A549 (cell line): ENCODE results near the gene ECE1. TPM values are rescaled to one million over a fixed set of nuclear protein-coding genes. Genes with fewer than 3 reads are reported as not detected.

Experiments used
- ATAC-seq, 2 experiments: fragments of 200-7000 bp in 1 of 2; fragments of >200 bp in 1 of 2; cut with Nextera tagmentation in 1 of 2; cut with Tn5 transposase in 1 of 2; 3 replicates each; pipeline versions ENCODE4 v1.8.0 to v1.9.1; 2018 to 2020; ENCODE audit warnings: mild to moderate bottlenecking in 1 of 2, moderate library complexity in 1 of 2
- CTCF ChIA-PET: fragments of 300-600 bp; sonication (Branson Sonifier 250); formaldehyde crosslinking; extraction: SDS; loops from one replicate; lab custom pipeline; 2021; ENCODE audit warnings: antibody characterized with exemption, inconsistent platforms; lab: Yijun Ruan, JAX
- POLR2A ChIA-PET: fragments of 350-600 bp; formaldehyde crosslinking; extraction: SDS; loops from one replicate; lab custom pipeline; 2021; ENCODE audit warnings: antibody characterized with exemption, inconsistent platforms; lab: Yijun Ruan, JAX
- DNase-seq, 2 experiments: peaks; one replicate each; pipeline versions ENCODE4 v3.0.0 to v3.0.0-alpha.2; 2011 to 2016; ENCODE audit warnings: low read depth in 1 of 2, low spot score in 1 of 2
- FAIRE-seq: peaks from 2 replicates; lab custom pipeline; 2011; peaks lifted over from hg19 to GRCh38; lab: Jason Lieb, UNC
- H3K27ac ChIP-seq, 2 experiments: fragments of >200 bp; sonication (Bioruptor Twin); formaldehyde crosslinking; 3 replicates each; pipeline ENCODE4 v1.5.1; 2016 to 2017
- H3K4me1 ChIP-seq: fragments of >200 bp; sonication (Bioruptor Twin); formaldehyde crosslinking; 3 replicates; pipeline ENCODE4 v1.6.1; 2016
- H3K4me2 ChIP-seq: fragments of >200 bp; sonication (Bioruptor Twin); formaldehyde crosslinking; 3 replicates; pipeline ENCODE4 v1.6.1; 2016
- H3K4me3 ChIP-seq: fragments of >200 bp; sonication (Bioruptor Twin); formaldehyde crosslinking; 3 replicates; pipeline ENCODE4 v1.5.1; 2016
- H3K9me3 ChIP-seq: fragments of >200 bp; sonication (Bioruptor Twin); formaldehyde crosslinking; 3 replicates; pipeline ENCODE4 v1.6.1; 2016
- EHMT2 ChIP-seq: fragments of 200-600 bp; sonication (generic); IDR thresholded peaks from 2 replicates; pipeline ENCODE4 v1.6.1; 2016; ENCODE audit warnings: antibody characterized with exemption, low read depth, mild to moderate bottlenecking, moderate library complexity
- EP300 ChIP-seq, 2 experiments: fragments of >200 bp; sonication (Bioruptor Twin); formaldehyde crosslinking; IDR thresholded peaks; 2 replicates in 1 of 2; 3 replicates in 1 of 2; pipeline ENCODE4 v1.6.1; 2016 to 2017
- FOSL2 ChIP-seq, 2 experiments: fragments of 450-650 bp in 1 of 2; fragments of >200 bp in 1 of 2; sonication (Bioruptor Twin) in 1 of 2; formaldehyde crosslinking; IDR thresholded peaks; 2 replicates each; pipeline versions ENCODE4 v1.5.0 to v1.6.1; 2016 to 2020; ENCODE audit warnings: mild to moderate bottlenecking in 1 of 2, moderate library complexity in 1 of 2
- GATA3 ChIP-seq: IDR thresholded peaks from 2 replicates; pipeline ENCODE4 v1.6.1; 2012; ENCODE audit warnings: borderline replicate concordance
- HDAC2 ChIP-seq: fragments of 200-600 bp; sonication (generic); IDR thresholded peaks from 2 replicates; pipeline ENCODE4 v1.6.1; 2016
- HOXA7 ChIP-seq: fragments of 250-450 bp; sonication (Bioruptor Pico); IDR thresholded peaks from 2 replicates; pipeline ENCODE4 v1.5.0; 2020; ENCODE audit warnings: mild to moderate bottlenecking, moderate library complexity
- HOXB13 ChIP-seq: fragments of 250-450 bp; sonication (Bioruptor Pico); IDR thresholded peaks from 2 replicates; pipeline ENCODE4 v1.5.0; 2020; ENCODE audit warnings: low read depth, mild to moderate bottlenecking, moderate library complexity
- HOXB5 ChIP-seq: fragments of 250-450 bp; sonication (Bioruptor Pico); IDR thresholded peaks from 2 replicates; pipeline ENCODE4 v1.5.0; 2020; ENCODE audit warnings: mild to moderate bottlenecking, moderate library complexity
- JUN ChIP-seq, 2 experiments: fragments of >200 bp; sonication (Bioruptor Twin); formaldehyde crosslinking; IDR thresholded peaks; 2 replicates in 1 of 2; 3 replicates in 1 of 2; pipeline ENCODE4 v1.6.1; 2016 to 2017
- KDM1A ChIP-seq: fragments of 200-600 bp; sonication (generic); IDR thresholded peaks from 2 replicates; pipeline ENCODE4 v1.6.1; 2016; ENCODE audit warnings: low read depth, mild to moderate bottlenecking
- MAZ ChIP-seq: fragments of 150-350 bp; IDR thresholded peaks from 2 replicates; pipeline ENCODE4 v1.6.1; 2014; ENCODE audit warnings: antibody characterized with exemption, low read depth, low read length, borderline replicate concordance
- MYC ChIP-seq: IDR thresholded peaks from 2 replicates; pipeline ENCODE4 v1.6.1; 2012; ENCODE audit warnings: mild to moderate bottlenecking, inconsistent platforms, low read length, improper control_type of control experiment, borderline replicate concordance
- NFE2L2 ChIP-seq: fragments of 150-350 bp; conservative IDR thresholded peaks from 2 replicates; pipeline ENCODE4 v1.6.1; 2014; ENCODE audit warnings: low read length
- NPAS2 ChIP-seq: fragments of 250-450 bp; sonication (Bioruptor Pico); IDR thresholded peaks from 2 replicates; pipeline ENCODE4 v1.8.0; 2022; ENCODE audit warnings: mild to moderate bottlenecking, moderate library complexity, borderline replicate concordance
- RAD21 ChIP-seq, 2 experiments: fragments of >200 bp in 1 of 2; sonication (Bioruptor Twin) in 1 of 2; formaldehyde crosslinking in 1 of 2; IDR thresholded peaks in 1 of 2; conservative IDR thresholded peaks in 1 of 2; 2 replicates in 1 of 2; 3 replicates in 1 of 2; pipeline ENCODE4 v1.6.1; 2012 to 2018; ENCODE audit warnings: inconsistent platforms in 1 of 2
- RCOR1 ChIP-seq: fragments of 150-350 bp; IDR thresholded peaks from 2 replicates; pipeline ENCODE4 v1.6.1; 2014; ENCODE audit warnings: antibody characterized with exemption, low read length, low read depth
- RNF2 ChIP-seq: fragments of 200-600 bp; sonication (generic); IDR thresholded peaks from 2 replicates; pipeline ENCODE4 v1.6.1; 2016; ENCODE audit warnings: low read depth, mild to moderate bottlenecking, antibody characterized with exemption, moderate library complexity, borderline replicate concordance
- SMC3 ChIP-seq: fragments of >200 bp; sonication (Bioruptor Twin); formaldehyde crosslinking; IDR thresholded peaks from 3 replicates; pipeline ENCODE4 v1.6.1; 2018; ENCODE audit warnings: inconsistent platforms
- SREBF2 ChIP-seq: fragments of 450-650 bp; IDR thresholded peaks from 2 replicates; pipeline ENCODE4 v1.6.1; 2014; ENCODE audit warnings: mild to moderate bottlenecking, moderate library complexity
- TP53 ChIP-seq: fragments of 250-450 bp; sonication (Bioruptor Pico); IDR thresholded peaks from 2 replicates; pipeline ENCODE4 v1.5.0; 2021; ENCODE audit warnings: mild to moderate bottlenecking, moderate library complexity
- ZC3H11A ChIP-seq: fragments of 450-650 bp; IDR thresholded peaks from 2 replicates; pipeline ENCODE4 v1.6.1; 2014; ENCODE audit warnings: antibody characterized with exemption, mild to moderate bottlenecking
- ZFP36 ChIP-seq: fragments of 450-650 bp; IDR thresholded peaks from 2 replicates; pipeline ENCODE4 v1.6.1; 2014; ENCODE audit warnings: borderline replicate concordance; ENCODE audit not compliant: partially characterized antibody
- WGBS: methylation state at CpG from one replicate; pipeline ENCODE4 v1.1.6; 2017; ENCODE audit errors: missing lambda C conversion rate; 5-methylcytosine and 5-hydroxymethylcytosine counted together
- polyA plus RNA-seq, 4 experiments: library from polyadenylated mRNA; depleted of rRNA in 3 of 4; stranded (reverse); fragments of >200 nt; fragmentation: RNase III in 1 of 4; extraction: RNeasy Plus Mini Kit Qiagen cat#74134 plus additional on column Dnase treatment in 1 of 4; gene quantifications; 2 replicates in 3 of 4; 3 replicates in 1 of 4; pipeline ENCODE4 v1.2.3, GENCODE V29; 2011 to 2017
- TF ChIP-seq, protein P1 (sequence below): fragments of 450-650 bp; IDR thresholded peaks from 2 replicates; pipeline ENCODE4 v1.6.1; 2014; ENCODE audit warnings: antibody characterized with exemption
- TF ChIP-seq, protein P2 (sequence below): IDR thresholded peaks from 2 replicates; pipeline ENCODE4 v1.6.1; 2012; ENCODE audit warnings: low read depth, borderline replicate concordance
- TF ChIP-seq, protein P3 (sequence below): fragments of >200 bp; sonication (Bioruptor Twin); formaldehyde crosslinking; IDR thresholded peaks from 3 replicates; pipeline ENCODE4 v1.6.1; 2016
- TF ChIP-seq, protein P4 (sequence below): IDR thresholded peaks from 2 replicates; pipeline ENCODE4 v1.6.1; 2012

Gene ECE1
- polyA plus RNA-seq, 2 of the 4 experiments (the other 2 are of a cell fraction): 45.7 to 86.4 TPM

DNA sequence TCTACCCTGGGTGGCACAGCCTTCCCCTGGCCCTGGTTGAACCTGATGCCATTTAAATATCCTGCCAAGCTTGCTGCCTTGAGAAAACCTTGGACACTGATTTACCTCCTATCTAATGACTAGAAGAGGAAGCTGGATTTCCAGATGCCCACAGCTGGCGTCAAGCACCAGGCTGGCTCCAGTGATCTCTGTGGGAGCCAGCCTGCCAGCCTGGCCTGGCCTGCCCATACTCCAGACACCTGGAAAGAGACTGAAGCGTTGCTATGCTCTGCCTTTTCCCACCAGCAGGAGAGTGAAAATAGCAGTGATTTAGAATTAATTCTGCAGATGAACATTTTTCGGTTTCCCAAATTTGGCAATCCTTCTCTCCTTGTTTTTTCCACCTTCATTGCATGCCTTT, 102.0 kb downstream of the ECE1 start (continued):
- TF ChIP-seq, protein P1, sequence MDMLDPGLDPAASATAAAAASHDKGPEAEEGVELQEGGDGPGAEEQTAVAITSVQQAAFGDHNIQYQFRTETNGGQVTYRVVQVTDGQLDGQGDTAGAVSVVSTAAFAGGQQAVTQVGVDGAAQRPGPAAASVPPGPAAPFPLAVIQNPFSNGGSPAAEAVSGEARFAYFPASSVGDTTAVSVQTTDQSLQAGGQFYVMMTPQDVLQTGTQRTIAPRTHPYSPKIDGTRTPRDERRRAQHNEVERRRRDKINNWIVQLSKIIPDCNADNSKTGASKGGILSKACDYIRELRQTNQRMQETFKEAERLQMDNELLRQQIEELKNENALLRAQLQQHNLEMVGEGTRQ: no peak
- TF ChIP-seq, protein P2, sequence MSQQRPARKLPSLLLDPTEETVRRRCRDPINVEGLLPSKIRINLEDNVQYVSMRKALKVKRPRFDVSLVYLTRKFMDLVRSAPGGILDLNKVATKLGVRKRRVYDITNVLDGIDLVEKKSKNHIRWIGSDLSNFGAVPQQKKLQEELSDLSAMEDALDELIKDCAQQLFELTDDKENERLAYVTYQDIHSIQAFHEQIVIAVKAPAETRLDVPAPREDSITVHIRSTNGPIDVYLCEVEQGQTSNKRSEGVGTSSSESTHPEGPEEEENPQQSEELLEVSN: no peak
- no peak for TF ChIP-seq RCOR1
- no peak for TF ChIP-seq GATA3
- TF ChIP-seq MAZ: no peak
- no peak for TF ChIP-seq ZFP36

DNA sequence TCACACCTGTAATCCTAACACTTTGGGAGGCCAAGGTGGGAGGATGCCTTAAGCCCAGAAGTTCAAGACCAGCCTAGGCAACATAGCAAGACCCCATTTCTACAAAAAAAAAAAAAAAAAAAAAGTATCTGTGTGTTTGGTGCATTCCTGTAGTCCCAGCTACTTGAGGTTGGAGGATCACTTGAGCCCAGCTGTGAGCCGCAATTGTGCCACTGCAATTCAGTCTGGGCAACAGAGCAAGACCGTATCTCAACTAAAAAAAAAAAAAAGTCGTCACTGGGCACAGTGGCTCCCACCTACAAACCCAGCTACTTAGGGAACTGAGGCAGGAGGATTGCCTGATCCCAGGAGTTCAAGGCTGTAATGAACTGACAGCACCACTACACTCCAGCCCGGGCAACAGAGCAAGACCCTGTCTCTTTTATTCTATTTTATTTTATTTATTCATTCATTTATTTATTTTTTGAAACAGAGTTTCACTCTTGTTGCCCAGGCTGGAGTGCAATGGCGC, 105.0 kb downstream of the ECE1 start:
- WGBS: 82% methylated on average over 5 of the region's 5 CpGs
- no peak for TF ChIP-seq NPAS2 (CRISPR knock-in tag)
- no peak for TF ChIP-seq RAD21 (conservative IDR thresholded peaks at IDR 0.05 in 1 of 2, IDR thresholded peaks at IDR 0.05 in 1 of 2)
- no peak for TF ChIP-seq MYC
- TF ChIP-seq JUN (IDR thresholded peaks at IDR 0.05): no peak
- Histone ChIP-seq H3K27ac (no peak overlapping the region), H3K4me2 (no peak overlapping the region), H3K4me3 (no peak overlapping the region), H3K9me3 (no peaks in the 10 kb centered on the region), H3K4me1 (no peaks in the 10 kb centered on the region)
- ATAC-seq: no peak
- FAIRE-seq: no peak
- ChIA-PET CTCF (interaction anchor here (0.6 to 3.3 kb wide), 3 partner anchors 10 to 1045 kb away, joined by 3 to 18 read pairs (median 4); no protein-coding TSS in a partner anchor), POLR2A (no interaction called here)
- DNase-seq: no peak

DNA sequence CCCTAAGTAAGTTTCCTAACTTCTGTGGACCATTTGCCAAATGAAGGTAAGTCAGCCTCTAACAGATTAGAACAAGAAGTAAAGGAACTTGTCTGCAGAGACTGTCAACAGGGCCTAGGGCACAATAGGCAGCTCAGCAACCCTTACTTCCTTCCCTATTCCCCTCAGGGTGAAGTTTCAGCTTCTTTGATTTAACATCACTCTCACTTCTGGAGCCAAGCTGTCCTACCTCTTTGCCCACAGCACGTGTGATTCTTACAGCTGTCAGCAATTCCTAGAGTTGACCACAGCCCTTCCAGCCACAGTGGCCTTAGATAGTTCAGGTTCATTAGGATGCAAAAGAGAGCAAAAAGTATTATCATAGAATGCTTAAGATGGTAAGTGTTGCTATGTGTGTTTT, 106.0 kb downstream of the ECE1 start:
- Histone ChIP-seq H3K4me2 (no peak overlapping the region), H3K27ac (no peak overlapping the region), H3K4me1 (no peaks in the 10 kb centered on the region), H3K9me3 (no peaks in the 10 kb centered on the region), H3K4me3 (no peak overlapping the region)
- DNase-seq: no peak
- POLR2A ChIA-PET: no interaction called here
- 67% methylated on average over 1 of the region's 1 CpG for WGBS
- CTCF ChIA-PET: interaction anchor here (3.3 kb wide), 1 partner anchor 11 kb away, joined by 18 read pairs; no protein-coding TSS in a partner anchor
- FAIRE-seq: no peak
- ATAC-seq: no peak
- no peak for TF ChIP-seq MYC
- TF ChIP-seq EP300 (IDR thresholded peaks at IDR 0.05): no peak
- TF ChIP-seq, all 56 proteins: peak for 0

DNA sequence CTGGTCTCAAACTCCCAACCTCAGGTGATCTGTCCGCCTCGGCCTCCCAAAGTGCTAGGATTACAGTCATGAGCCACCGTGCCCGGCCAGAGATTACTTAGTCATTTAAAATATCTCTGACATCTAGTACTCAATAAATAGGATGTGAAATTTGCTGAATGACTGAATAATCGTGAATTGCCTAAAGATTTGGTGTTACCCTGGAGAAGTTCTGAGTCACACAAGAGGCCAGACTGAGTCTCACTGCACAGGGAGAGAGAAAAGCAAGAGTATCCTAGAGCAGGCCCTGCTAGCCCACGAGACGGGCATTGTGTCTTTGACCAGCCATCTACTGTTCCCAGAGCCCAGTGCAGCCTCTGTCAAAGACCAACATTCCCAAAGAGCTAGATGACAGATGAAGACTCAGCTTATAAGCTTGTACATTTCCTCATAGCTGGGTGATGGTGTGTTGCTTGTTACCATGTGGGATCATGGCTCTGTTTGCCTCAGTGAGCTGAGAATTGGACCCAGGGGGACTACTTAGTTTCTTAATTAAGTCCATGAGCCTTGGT, 108.0 kb downstream of the ECE1 start:
- POLR2A ChIA-PET: no interaction called here
- ATAC-seq (no peak), FAIRE-seq (no peak), DNase-seq (no peak)
- Histone ChIP-seq H3K4me2 (no peak overlapping the region), H3K9me3 (no peaks in the 10 kb centered on the region), H3K4me1 (peaks cover 2% of the 10 kb centered on the region; the same call in 1 of the 3 replicates), H3K4me3 (no peak overlapping the region), H3K27ac (no peak overlapping the region)
- 82% methylated on average over 7 of the region's 7 CpGs for WGBS
- TF ChIP-seq, protein P1: no peak
- TF ChIP-seq NPAS2 (CRISPR knock-in tag) (no peak), RCOR1 (no peak), SREBF2 (no peak), HOXB5 (CRISPR knock-in tag) (no peak), EHMT2 (no peak), KDM1A (no peak), HOXA7 (CRISPR knock-in tag) (no peak), TP53 (CRISPR knock-in tag) (no peak), NFE2L2 (no peak), HDAC2 (no peak), RNF2 (no peak), ZC3H11A (no peak), FOSL2 (IDR thresholded peaks at IDR 0.05) (no peak), FOSL2 (CRISPR knock-in tag; IDR thresholded peaks at IDR 0.05) (no peak), HOXB13 (CRISPR knock-in tag) (no peak), SMC3 (no peak)
- TF ChIP-seq, protein P3, sequence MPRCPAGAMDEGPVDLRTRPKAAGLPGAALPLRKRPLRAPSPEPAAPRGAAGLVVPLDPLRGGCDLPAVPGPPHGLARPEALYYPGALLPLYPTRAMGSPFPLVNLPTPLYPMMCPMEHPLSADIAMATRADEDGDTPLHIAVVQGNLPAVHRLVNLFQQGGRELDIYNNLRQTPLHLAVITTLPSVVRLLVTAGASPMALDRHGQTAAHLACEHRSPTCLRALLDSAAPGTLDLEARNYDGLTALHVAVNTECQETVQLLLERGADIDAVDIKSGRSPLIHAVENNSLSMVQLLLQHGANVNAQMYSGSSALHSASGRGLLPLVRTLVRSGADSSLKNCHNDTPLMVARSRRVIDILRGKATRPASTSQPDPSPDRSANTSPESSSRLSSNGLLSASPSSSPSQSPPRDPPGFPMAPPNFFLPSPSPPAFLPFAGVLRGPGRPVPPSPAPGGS: no peak
- TF ChIP-seq, protein P4, sequence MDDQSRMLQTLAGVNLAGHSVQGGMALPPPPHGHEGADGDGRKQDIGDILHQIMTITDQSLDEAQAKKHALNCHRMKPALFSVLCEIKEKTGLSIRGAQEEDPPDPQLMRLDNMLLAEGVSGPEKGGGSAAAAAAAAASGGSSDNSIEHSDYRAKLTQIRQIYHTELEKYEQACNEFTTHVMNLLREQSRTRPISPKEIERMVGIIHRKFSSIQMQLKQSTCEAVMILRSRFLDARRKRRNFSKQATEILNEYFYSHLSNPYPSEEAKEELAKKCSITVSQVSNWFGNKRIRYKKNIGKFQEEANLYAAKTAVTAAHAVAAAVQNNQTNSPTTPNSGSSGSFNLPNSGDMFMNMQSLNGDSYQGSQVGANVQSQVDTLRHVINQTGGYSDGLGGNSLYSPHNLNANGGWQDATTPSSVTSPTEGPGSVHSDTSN: no peak
- TF ChIP-seq, all 56 proteins: peak for 0
- CTCF ChIA-PET: interaction anchor here (1.3 to 3.6 kb wide), 3 partner anchors 9 to 186 kb away, joined by 3 to 13 read pairs (median 7); no protein-coding TSS in a partner anchor
